HG03571 (cell line): ENCODE data around the gene KNSTRN.

Source experiments
- ATAC-seq: cut with Tn5 transposase; IDR thresholded peaks from one replicate; pipeline ENCODE4 v1.9.1; 2021; ENCODE audit not compliant: unreplicated experiment

KNSTRN gene

DNA sequence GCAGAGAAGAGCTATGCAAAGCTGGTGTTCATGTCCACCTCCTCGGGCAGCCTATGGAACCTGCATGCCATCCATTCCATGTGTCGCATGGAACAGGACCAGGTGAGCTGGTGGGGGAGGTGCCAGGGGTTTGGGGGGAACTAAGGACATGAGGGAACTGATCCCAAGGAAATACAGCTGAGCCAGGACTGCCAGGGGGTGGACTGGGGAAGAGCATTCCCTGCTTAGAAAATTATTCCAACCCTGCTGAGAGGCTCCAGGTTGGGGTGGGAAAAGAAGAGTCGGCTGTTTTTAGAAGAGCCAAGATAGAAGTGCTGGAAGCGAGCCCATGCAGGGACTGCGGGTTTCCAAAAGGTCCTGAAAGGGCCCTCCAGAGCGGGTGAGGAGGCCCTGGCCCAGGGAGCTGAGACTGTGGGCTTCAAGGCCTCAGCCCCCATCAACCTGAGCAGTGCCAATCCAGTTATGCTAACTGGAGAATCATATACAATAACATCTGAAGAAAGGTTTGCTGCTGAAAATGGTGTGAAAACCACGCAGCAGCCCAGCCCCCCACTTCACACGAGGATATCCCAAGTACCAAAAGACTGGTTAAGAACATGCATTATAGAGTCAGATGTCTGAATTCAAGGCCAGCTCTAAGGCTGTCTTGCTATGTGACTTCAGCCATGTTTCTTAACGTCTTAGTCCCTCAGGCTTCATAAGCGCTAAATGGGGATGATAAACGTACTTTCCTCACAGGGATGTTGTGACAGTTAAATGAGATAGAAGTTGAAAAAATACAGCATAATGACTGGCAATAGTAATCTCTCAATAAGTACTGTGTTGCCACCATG, 16.7 kb upstream of the KNSTRN start:
- no peak for ATAC-seq

DNA sequence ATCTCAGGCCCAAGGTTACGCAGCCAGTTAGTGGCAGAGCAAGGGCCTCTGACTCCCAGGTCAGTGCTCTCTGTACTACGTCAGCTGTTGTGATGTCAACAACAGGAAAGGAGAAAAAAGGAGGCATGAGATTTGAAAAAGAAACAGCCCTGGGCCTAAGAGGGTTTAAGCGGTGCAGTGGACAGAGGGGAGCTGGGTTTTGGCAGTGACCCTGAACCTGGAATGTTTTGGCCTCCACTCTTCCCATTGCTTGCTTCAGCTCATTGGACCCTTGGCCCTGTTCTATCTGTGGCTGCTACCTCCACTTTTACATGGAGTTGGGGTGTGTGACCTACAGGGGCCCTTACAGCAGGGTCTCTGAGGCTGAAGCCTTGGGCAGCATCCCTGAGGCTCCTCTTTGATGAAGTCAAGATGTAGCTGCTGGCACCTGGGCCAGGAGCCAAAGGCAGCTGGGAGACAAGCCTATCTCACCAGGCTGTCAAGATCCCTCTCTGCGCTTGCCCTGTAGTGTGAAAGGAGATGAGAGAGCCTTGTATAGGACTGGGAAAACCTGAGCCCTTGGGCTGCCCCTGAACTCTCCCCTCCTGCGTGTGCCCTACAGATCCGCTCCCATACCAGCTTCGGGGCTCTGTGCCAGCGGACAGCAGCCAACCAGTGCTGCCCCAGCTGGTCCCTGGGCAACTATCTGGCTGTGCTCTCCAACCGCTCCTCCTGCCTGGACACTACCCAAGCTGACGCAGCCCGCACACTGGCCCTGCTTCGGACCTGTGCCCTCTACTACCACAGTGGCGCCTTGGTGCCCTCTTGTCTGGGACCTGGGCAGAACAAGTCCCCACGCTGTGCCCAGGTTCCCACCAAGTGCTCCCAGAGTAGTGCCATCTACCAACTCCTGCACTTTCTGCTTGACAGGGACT, 15.8 kb upstream of the KNSTRN start:
- no peak for ATAC-seq

DNA sequence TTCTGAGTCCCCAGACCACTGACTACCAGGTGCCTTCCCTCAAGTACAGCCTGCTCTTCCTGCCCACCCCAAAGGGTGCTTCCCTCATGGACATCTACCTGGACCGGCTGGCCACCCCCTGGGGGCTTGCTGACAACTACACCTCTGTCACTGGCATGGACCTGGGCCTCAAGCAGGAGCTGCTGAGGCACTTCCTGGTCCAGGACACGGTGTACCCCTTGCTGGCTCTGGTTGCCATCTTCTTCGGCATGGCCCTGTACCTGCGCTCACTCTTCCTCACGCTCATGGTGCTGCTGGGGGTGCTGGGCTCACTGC, 15.2 kb upstream of the KNSTRN start:
- ATAC-seq = no peak

DNA sequence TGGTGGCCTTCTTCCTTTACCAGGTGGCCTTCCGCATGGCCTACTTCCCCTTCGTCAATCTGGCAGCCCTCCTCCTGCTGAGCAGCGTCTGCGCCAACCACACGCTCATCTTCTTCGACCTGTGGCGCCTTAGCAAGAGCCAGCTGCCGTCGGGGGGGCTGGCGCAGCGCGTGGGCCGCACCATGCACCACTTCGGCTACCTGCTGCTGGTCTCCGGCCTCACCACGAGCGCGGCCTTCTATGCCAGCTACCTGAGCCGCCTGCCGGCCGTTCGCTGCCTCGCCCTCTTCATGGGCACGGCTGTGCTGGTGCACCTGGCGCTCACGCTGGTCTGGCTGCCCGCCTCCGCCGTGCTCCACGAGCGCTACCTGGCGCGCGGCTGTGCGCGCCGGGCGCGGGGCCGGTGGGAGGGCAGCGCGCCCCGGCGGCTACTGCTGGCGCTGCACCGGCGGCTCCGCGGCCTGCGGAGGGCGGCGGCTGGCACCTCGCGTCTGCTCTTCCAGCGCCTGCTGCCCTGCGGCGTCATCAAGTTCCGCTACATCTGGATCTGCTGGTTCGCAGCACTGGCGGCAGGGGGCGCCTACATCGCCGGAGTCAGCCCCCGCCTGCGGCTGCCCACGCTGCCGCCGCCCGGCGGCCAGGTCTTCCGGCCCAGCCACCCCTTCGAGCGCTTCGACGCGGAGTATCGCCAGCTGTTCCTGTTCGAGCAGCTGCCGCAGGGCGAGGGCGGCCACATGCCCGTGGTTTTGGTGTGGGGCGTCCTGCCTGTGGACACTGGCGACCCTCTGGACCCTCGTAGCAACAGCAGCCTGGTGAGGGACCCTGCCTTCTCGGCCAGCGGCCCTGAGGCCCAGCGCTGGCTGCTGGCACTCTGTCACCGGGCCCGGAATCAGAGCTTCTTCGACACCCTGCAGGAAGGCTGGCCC, 14.6 kb upstream of the KNSTRN start:
- ATAC-seq = peak; percentile 83

DNA sequence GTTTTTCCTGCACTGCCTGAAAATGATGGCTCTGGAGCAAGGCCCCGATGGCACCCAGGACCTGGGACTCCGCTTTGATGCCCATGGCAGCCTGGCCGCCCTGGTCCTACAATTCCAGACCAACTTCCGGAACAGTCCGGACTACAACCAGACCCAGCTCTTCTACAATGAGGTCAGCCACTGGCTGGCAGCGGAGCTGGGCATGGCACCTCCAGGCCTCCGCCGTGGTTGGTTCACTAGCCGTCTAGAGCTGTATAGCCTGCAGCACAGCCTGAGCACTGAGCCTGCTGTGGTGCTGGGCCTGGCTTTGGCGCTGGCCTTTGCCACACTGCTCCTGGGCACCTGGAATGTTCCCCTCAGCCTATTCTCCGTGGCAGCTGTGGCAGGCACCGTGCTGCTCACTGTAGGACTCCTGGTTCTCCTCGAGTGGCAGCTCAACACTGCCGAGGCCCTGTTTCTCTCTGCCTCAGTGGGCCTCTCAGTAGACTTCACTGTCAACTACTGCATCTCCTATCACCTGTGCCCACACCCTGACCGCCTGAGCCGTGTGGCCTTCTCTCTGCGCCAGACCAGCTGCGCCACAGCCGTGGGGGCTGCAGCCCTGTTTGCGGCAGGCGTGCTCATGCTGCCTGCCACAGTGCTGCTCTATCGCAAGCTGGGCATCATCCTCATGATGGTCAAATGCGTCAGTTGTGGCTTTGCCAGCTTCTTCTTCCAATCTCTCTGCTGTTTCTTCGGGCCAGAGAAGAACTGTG, 13.6 kb upstream of the KNSTRN start:
- ATAC-seq = no peak

DNA sequence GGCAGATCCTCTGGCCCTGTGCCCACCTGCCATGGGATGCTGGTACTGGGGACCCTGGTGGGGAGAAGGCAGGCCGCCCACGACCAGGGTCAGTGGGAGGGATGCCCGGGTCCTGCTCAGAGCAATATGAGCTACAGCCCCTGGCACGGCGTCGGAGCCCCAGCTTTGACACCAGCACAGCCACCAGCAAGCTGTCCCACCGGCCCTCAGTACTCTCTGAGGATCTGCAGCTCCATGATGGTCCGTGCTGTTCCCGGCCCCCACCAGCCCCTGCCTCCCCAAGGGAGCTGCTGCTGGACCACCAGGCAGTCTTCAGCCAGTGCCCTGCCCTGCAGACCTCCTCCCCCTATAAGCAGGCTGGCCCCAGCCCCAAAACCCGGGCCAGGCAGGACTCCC, 13.0 kb upstream of the KNSTRN start:
- ATAC-seq = no peak

GRCh38 chr15:40369971-40370370, 12.6 kb upstream of the KNSTRN start:
- no peak for ATAC-seq

DNA sequence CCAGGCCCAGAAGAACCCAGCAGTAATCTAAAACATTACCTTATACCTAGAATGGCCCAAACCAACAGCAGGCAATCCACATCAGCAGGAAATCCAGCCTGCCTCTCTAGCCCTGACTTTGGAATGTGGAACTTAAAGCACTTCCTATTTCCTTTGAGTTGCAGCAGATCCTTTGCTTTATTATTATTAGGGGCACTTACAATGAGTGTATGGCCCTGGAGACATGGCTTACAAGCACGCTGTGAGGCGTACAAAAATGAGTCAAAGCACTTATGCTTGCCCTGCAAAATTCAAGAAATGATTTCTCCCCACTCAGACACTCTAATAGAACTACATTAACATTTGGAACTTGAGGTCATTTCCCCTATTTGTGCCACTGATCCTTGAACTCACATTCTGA, 9.5 kb upstream of the KNSTRN start:
- ATAC-seq = no peak

DNA sequence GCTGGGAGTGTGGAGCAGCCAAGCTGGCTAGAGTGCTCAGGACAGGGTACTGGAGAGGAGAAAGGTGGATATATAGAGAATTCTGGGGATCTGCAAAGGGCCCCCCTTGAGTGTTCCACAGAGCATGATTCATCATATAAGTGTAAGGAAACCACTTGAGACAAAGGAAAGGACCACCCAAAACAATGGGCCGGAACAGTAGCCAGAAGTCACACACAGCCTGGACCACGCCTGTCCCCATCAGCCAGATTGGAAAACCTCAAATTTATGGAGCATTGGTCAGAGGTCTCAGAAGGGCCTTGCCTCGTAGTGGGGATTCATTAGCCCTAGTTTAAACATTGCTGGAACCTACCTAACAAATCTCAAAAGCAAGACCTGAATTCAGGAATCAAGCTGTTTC, 4.9 kb upstream of the KNSTRN start:
- ATAC-seq = no peak

DNA sequence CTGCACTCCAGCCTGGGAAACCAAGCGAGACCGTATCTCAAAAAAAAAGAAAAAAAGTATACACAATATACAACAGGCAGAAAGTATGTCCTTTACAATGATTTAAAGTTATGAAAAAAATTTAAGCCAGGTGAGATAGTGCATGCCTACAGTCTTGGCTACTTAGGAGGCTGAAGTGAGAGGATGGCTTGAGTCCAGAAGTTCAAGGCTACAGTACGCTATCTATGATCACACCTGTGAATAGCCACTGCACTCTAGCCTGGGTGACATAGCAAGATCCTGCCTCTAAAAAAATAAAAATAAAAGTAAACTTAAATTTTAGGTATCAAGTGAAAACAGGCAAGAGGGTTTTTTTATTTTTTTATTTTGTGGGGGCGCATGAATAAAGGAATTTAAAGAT, 3.1 kb upstream of the KNSTRN start:
- no peak for ATAC-seq

GRCh38 chr15:40379853-40380252, 2.7 kb upstream of the KNSTRN start:
- no peak for ATAC-seq

GRCh38 chr15:40380636-40381035, 1.9 kb upstream of the KNSTRN start:
- ATAC-seq = no peak

DNA sequence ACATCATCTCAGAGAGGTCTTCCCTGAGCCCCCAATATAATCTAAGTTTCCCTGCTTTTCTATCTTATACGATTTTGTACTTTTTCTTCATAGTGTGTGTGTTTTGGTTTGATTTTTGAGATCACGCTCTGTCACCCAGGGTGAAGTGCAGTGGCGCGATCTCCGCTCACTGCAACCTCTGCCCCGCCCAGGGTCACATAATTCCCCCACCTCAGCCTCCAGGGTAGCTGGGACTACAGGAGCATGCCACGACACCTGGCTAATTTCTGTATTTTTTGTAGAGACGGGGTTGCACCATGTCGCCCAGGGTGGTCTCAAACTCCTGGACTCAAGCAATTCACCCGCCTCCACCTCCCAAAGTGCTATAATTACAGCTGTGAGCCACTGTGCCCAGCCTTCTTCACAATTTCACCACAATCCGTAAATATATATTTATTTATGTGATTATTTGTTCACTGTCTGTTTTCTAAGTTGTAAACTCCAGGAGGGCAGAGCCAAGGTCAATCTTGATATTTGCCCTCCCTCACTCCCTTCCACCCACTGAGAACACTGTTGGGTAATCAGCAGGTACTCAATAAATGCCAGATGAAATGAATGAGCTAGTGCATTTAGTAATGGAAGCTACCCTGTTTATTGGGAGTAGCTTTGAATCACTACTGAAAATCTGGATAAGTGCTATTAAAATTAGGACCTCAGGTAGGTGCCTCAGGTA, 547 bp upstream of the KNSTRN start:
- ATAC-seq = no peak

- no peak for ATAC-seq
These were observed 4.0 kb downstream of the KNSTRN start for GRCh38 chr15:40386480-40386879.

GRCh38 chr15:40388941-40389823, 6.7 kb downstream of the KNSTRN start:
- no peak for ATAC-seq

GRCh38 chr15:40389824-40390595, 7.5 kb downstream of the KNSTRN start:
- ATAC-seq = no peak

DNA sequence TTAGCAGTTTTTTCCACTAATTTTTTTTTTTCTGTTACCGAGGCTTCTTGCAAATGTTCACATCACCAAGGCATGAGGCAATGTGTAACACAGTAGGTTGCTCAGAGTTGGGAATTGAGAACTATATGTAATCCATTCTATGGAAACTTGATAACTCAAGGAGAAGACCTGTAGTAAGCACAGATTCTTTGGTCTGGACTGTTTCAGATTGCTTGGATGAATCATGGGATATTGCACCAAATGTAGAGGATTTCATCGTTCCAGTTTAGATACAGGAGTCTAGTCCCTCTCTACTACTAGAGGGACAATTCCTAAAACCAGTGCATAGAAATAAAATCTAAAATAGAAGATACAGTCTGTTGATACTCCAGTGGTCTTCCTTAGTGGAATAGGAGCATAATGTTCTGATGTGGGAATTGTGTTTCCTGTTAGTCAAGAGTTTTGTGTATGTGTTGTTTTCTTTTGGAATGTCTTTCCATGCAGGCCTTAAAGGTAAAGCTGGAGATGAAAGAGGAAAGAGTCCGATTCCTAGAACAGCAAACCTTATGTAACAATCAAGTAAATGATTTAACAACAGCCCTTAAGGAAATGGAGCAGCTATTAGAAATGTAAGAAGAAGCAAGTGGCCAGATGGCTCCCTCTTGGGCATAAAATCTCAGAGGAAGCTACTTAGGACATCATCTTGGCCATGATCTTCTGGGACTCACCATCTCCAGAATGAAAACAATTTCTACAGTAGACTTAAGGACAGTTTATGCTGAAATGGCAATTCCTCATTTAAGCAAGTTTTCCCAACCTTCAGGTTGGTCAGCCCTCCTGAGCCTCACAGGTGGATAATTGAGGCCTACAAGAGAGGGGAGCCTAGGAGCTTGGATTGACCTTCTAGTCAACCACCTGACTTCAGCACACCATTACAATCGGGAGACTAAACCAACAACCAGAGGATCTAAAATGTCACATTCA, 10.7 kb downstream of the KNSTRN start:
- ATAC-seq = no peak
